ENCODE measurements around the gene RPS27L. TPM values are rescaled to one million over a fixed set of nuclear protein-coding genes. Genes with fewer than 3 reads are reported as not detected.

RPS27L gene
- total RNA-seq, 1 experiment from 2014 or later, result 65.6 TPM

GRCh38 chr15:63202861-63203260, 45.6 kb upstream of the RPS27L start:
- DNase-seq (ENCODE audit: low spot score), result no peak
- Histone ChIP-seq H3K27me3 (replicated peaks; ENCODE audit: insufficient read depth, low read depth, low read length, poor library complexity) (no peaks in the 10 kb centered on the region), H3K4me3 (ENCODE audit: low read depth, low read length, poor library complexity, severe bottlenecking) (no peak overlapping the region), H3K36me3 (ENCODE audit: insufficient read depth, low read length, poor library complexity, severe bottlenecking) (no peaks in the 10 kb centered on the region), H3K9me3 (ENCODE audit: low read depth, low read length, poor library complexity, severe bottlenecking) (no peaks in the 10 kb centered on the region), H3K27ac (ENCODE audit: low read depth, low read length, poor library complexity, severe bottlenecking) (no peak overlapping the region), H3K4me1 (ENCODE audit: insufficient read depth, low read length, poor library complexity, severe bottlenecking) (peaks cover 21% of the 10 kb centered on the region)
- no TSS peak for BruUV-seq (replicated peaks)
- intact Hi-C loops (cut with micrococcal nuclease; ENCODE audit: unreplicated experiment), result no loop called here
- CTCF ChIA-PET, result no interaction called here
- TF ChIP-seq, protein P1, sequence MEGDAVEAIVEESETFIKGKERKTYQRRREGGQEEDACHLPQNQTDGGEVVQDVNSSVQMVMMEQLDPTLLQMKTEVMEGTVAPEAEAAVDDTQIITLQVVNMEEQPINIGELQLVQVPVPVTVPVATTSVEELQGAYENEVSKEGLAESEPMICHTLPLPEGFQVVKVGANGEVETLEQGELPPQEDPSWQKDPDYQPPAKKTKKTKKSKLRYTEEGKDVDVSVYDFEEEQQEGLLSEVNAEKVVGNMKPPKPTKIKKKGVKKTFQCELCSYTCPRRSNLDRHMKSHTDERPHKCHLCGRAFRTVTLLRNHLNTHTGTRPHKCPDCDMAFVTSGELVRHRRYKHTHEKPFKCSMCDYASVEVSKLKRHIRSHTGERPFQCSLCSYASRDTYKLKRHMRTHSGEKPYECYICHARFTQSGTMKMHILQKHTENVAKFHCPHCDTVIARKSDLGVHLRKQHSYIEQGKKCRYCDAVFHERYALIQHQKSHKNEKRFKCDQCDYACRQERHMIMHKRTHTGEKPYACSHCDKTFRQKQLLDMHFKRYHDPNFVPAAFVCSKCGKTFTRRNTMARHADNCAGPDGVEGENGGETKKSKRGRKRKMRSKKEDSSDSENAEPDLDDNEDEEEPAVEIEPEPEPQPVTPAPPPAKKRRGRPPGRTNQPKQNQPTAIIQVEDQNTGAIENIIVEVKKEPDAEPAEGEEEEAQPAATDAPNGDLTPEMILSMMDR (conservative IDR thresholded peaks at IDR 0.05; ENCODE audit: low read depth, low read length), result no peak
- no peak for TF ChIP-seq EZH2 (IDR thresholded peaks at IDR 0.05; ENCODE audit: borderline replicate concordance, low read depth, low read length, poor library complexity, severe bottlenecking)
- POLR2A ChIA-PET (ENCODE audit: low non-redundant PET), result no interaction called here

- no peak for DNase-seq (ENCODE audit: low spot score)
- peaks cover 24% of the 10 kb centered on the region for H3K4me1 ChIP-seq (ENCODE audit: insufficient read depth, low read length, poor library complexity, severe bottlenecking)
- intact Hi-C loops (cut with micrococcal nuclease; ENCODE audit: unreplicated experiment), result no loop called here
- no peaks in the 10 kb centered on the region for H3K9me3 ChIP-seq (ENCODE audit: low read depth, low read length, poor library complexity, severe bottlenecking)
- no peaks in the 10 kb centered on the region for H3K36me3 ChIP-seq (ENCODE audit: insufficient read depth, low read length, poor library complexity, severe bottlenecking)
- H3K27me3 ChIP-seq (replicated peaks; ENCODE audit: insufficient read depth, low read depth, low read length, poor library complexity), result no peaks in the 10 kb centered on the region
- no peak overlapping the region for H3K27ac ChIP-seq (ENCODE audit: low read depth, low read length, poor library complexity, severe bottlenecking)
- POLR2A ChIA-PET (ENCODE audit: low non-redundant PET), result no interaction called here
- TF ChIP-seq EZH2 (IDR thresholded peaks at IDR 0.05; ENCODE audit: borderline replicate concordance, low read depth, low read length, poor library complexity, severe bottlenecking), result no peak
- CTCF ChIA-PET, result no interaction called here
- no peak overlapping the region for H3K4me3 ChIP-seq (ENCODE audit: low read depth, low read length, poor library complexity, severe bottlenecking)
- no TSS peak for BruUV-seq (replicated peaks)
These were observed 43.4 kb upstream of the RPS27L start for GRCh38 chr15:63200464-63201249.

DNA sequence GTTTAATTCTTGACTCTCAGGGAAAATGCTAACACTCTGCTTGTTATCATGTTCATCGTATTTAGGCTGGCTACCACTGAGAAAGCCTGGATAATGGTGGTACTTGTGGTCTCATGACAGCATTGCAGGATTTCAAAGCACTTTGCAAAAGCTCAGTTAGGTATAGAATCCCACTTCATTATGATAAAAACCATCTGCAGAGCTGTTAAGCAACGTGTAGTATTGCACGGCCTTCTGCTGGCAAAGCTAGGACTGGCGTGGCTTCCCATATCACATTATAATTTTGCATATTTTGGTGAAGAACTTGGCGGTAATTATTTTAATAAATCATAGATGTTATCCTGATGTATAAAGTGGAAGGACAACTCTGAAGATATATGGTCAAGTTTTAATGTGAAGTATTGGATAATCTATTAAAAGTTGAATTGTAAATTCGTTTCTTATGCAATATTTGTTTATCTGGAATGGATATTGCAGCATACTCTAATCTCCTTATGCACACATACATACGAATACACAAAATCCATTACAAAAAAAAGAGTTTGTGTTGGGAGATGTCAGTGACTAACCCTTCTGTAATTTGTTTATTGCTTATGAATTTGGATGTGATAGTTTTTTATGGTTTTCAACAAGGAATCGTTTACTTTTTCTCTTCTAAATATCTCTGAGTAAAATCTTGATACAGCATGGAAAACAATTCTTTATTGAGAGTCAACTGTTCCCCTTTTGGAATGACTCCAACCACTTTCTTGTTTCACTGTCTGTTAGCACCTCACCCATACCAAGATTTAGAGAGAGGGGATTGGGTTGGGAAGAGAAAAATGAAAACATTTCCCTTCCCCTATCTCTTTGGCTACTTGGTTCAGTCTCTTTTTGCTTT, 41.3 kb upstream of the RPS27L start:
- Histone ChIP-seq H3K27ac (ENCODE audit: low read depth, low read length, poor library complexity, severe bottlenecking) (peak overlapping the region; percentile 32), H3K9me3 (ENCODE audit: low read depth, low read length, poor library complexity, severe bottlenecking) (no peaks in the 10 kb centered on the region), H3K27me3 (replicated peaks; ENCODE audit: insufficient read depth, low read depth, low read length, poor library complexity) (no peaks in the 10 kb centered on the region), H3K4me3 (ENCODE audit: low read depth, low read length, poor library complexity, severe bottlenecking) (no peak overlapping the region), H3K36me3 (ENCODE audit: insufficient read depth, low read length, poor library complexity, severe bottlenecking) (no peaks in the 10 kb centered on the region), H3K4me1 (ENCODE audit: insufficient read depth, low read length, poor library complexity, severe bottlenecking) (peaks cover 39% of the 10 kb centered on the region)
- POLR2A ChIA-PET (ENCODE audit: low non-redundant PET), result no interaction called here
- intact Hi-C loops (cut with micrococcal nuclease; ENCODE audit: unreplicated experiment), result no loop called here
- no peak for TF ChIP-seq EZH2 (IDR thresholded peaks at IDR 0.05; ENCODE audit: borderline replicate concordance, low read depth, low read length, poor library complexity, severe bottlenecking)
- TF ChIP-seq, protein P1 (conservative IDR thresholded peaks at IDR 0.05; ENCODE audit: low read depth, low read length), result no peak
- CTCF ChIA-PET, result no interaction called here
- no TSS peak for BruUV-seq (replicated peaks)
- no peak for DNase-seq (ENCODE audit: low spot score)
